ENCODE measurements around the gene KIF16B.

The KIF16B gene

GRCh38 chr20:16554766-16555543, 18.3 kb downstream of the KIF16B start:
- DNase-seq (ENCODE audit: low read depth in 4 of 4, low spot score in 1 of 4) = no peak

GRCh38 chr20:16553684-16554083, 19.6 kb downstream of the KIF16B start:
- DNase-seq (ENCODE audit: low read depth in 4 of 4, low spot score in 1 of 4) = no peak

DNA sequence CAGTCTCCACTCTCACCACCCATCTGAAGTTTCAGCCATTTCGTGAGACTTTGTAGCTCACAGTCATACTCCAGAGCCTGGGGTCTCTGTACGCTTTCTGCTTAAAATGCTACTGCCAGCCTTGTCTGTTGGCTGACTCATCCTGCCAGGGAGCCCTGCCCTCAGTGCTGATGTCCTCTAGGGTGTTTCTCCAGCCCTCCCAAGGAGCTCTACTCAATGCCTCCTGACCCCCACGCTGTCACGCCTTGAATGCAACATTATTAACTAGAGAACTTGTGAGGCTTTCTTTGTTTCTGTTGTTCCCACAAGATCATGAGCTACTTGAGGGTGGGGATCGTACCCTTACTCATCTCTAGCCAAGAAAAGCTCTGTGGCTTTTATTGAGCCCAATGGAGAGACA, 20.1 kb downstream of the KIF16B start:
- no peak for DNase-seq (ENCODE audit: low read depth in 4 of 4, low spot score in 1 of 4)

DNA sequence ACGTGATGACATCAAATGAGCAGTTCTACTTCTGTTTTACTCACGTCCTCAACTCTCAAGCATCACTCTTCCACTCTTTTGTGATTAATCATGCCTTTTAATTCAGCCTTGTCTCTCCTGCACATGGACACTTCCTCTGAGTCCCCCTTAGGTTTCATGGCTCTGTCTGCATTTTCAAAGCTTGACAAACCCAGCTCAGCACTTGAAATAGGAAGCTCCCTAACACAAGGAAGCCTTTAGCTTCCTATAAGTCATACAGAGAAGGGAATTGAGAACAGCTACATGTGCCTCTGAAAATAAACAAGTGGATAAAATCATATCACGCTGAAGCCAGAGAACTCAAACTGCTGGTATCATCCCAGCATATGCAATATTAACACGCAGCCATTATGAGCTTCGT, 21.2 kb downstream of the KIF16B start:
- no peak for DNase-seq (ENCODE audit: low read depth in 4 of 4, low spot score in 1 of 4)

GRCh38 chr20:16551607-16552006, 21.6 kb downstream of the KIF16B start:
- no peak for DNase-seq (ENCODE audit: low read depth in 4 of 4, low spot score in 1 of 4)

DNA sequence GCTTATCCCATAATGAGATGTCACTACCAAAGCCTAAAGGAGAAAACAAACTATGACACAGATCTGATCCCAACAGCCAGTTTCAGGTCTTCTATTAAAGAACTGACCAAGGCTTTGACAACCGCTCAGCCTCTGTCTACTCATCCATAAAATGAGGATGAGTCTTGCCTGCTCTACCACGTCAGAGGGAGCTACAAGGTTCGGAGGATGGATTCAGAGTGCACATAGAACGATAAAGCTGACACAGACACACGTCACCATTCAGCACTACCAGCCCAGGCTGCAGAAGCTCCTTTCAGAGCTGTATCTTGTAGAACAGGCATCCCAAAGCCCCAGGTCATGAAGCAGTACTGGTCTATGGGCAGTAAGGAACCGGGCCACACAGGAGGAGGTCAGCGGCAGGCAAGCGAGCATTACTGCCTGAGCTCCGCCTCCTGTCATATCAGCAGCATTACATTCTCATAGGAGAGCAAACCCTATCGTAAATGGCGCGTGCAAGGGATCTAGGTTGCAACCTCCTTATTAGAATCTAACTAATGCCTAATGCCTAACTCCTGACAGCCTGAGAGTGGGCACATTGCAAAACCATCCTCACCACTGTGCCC, 25.1 kb downstream of the KIF16B start:
- DNase-seq (ENCODE audit: low read depth in 4 of 4, low spot score in 1 of 4) = no peak

- DNase-seq (ENCODE audit: low read depth in 4 of 4, low spot score in 1 of 4) = no peak
Measured at GRCh38 chr20:16544949-16545348, 28.3 kb downstream of the KIF16B start.

GRCh38 chr20:16542477-16542876, 30.8 kb downstream of the KIF16B start:
- no peak for DNase-seq (ENCODE audit: low read depth in 4 of 4, low spot score in 1 of 4)

DNA sequence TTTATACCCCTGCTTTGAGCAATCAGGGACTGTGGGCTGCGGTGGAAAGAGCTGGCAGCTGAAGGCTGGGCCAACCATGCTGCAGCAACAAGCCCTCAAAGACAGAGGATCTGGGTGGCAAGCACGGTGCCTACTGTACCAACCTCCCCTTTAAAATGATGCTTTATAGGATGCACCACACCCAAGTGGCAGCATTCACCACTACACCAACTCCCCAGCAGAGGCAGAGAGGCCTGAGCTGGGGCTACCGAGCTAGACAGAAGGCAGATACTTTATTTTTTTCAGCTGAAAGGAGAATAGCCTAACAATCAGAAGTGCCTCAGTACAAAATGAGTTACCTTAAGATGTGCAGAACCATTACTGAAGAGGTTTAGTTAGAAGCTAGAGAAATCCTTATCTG, 31.4 kb downstream of the KIF16B start:
- DNase-seq (ENCODE audit: low read depth in 4 of 4, low spot score in 1 of 4) = no peak

GRCh38 chr20:16541226-16541625, 32.0 kb downstream of the KIF16B start:
- DNase-seq (ENCODE audit: low read depth in 4 of 4, low spot score in 1 of 4) = no peak

GRCh38 chr20:16539280-16540021, 33.8 kb downstream of the KIF16B start:
- no peak for DNase-seq (ENCODE audit: low read depth in 4 of 4, low spot score in 1 of 4)

GRCh38 chr20:16538779-16539178, 34.5 kb downstream of the KIF16B start:
- DNase-seq (ENCODE audit: low read depth in 4 of 4, low spot score in 1 of 4) = no peak

- no peak for DNase-seq (ENCODE audit: low read depth in 4 of 4, low spot score in 1 of 4)
Measured at GRCh38 chr20:16537918-16538317, 35.3 kb downstream of the KIF16B start.

DNA sequence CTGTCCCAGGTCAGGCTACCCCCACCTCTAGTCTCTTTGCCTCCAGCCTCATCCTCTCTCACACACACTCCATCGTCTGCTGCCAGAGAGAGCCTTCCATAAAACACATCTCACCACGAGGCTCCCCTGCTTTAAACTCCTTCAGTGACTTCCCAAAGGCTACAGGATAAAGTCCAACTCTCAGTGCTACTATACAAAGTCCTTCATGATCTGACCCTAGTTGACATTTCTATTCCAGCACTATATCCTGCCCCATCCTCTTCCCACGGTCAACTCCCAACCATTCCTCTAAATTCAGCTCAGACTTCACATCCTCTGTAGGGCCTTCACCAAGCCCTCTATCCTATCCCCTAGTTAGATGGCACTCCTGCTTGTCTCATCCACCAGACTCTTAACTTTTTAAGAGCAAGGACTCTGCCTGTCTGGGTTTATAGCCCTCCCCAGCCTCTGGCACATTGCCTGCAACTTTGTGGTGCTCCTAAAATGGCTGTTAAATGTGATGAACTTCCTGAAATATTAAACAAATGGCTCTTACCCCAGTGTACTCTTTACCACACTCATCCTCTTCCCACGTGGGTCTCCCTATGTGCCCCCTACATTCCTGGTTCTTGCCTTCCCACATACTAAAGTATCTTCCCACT, 36.1 kb downstream of the KIF16B start:
- DNase-seq (ENCODE audit: low read depth in 4 of 4, low spot score in 1 of 4) = no peak

DNA sequence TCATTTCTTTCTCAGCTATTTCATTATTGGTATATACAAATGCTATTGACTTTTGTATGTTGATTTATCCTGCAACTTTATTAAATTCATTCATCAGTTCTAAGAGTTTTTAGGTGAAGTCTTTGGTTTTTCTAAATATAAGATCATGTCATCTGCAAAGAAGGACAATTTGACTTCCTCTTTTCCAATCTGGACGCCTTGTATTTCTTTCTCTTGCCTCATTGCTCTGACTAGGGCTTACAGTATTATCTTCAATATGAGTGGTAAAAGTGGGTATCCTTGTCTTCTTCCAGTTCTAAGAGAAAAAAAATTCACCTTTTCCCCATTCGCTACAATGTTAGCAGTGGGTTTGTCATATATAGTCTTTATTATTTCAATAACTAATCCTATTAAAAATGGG, 38.0 kb downstream of the KIF16B start:
- no peak for DNase-seq (ENCODE audit: low read depth in 4 of 4, low spot score in 1 of 4)

- DNase-seq (ENCODE audit: low read depth in 4 of 4, low spot score in 1 of 4) = no peak
Measured at GRCh38 chr20:16533502-16533901, 39.7 kb downstream of the KIF16B start.

DNA sequence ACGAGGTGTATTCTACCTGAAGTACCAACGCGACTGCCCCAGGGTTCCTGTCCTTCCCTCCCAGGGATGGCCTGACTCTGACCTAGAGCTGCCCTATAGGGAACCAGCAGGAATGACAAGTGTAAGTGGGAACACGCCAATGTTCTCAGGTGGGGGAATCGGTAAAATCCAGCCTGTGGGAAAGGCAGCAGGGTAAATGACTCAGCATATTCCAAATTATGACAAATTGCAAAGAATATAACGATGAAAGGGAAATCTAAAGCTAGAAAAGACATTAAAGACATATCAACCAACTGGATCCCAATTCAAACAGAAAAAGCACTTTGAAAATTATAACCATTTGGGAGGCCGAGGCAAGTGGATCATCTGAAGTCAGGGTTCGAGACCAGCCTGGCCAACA, 41.8 kb downstream of the KIF16B start:
- DNase-seq (ENCODE audit: low read depth in 4 of 4, low spot score in 1 of 4) = no peak

DNA sequence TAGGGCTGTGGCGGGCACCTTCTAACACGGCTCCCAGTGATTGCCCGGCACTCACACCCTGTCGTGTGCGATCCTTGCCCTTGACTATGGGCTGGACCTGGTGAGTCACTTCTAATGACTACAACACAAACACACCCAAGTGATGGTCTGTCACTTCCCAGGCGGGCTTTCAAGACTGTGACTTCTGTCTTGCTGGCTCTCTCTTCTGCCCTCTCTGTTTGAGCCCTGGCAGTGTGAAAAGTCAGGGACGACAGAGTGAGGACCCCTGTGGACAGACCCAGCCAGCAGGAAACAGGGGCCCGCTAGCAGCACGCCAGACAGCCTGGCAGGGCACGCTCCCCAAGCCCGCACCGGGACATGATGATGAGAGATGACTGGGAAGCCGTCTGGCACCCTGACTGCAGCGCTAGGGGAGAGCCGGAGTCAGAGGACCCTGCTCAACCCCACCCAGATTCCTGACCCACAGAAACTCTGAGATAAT, 43.0 kb downstream of the KIF16B start:
- no peak for DNase-seq (ENCODE audit: low read depth in 4 of 4, low spot score in 1 of 4)

DNA sequence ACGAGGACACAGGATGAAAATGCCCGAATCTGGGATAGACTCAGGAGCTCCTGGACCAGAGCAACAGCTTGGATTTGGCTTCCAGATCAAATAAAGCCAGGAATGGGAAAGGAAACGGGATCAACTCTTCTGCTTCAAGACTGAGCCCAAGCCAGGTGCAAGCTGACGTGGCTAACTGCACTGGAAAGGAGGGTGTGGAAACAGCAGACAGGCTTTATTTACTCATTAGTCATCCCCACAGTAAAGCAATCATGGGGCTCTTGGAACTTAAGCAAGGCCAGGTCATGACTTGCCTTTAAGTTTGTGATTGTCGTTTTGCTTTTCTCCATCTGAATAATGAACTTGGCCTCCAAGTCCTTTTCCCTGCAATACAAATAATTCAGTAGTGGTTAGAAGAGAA, 45.2 kb downstream of the KIF16B start:
- DNase-seq (ENCODE audit: low read depth in 4 of 4, low spot score in 1 of 4) = no peak

- no peak for DNase-seq (ENCODE audit: low read depth in 4 of 4, low spot score in 1 of 4)
Measured at GRCh38 chr20:16527438-16527837, 45.8 kb downstream of the KIF16B start.
